Measurements from ENCODE around the gene PRPF38B.

GRCh38 chr1:108750476-108751181 is 58.5 kb downstream of the PRPF38B start:
- no peak for TF ChIP-seq CTCF (IDR thresholded peaks at IDR 0.05; ENCODE audit: insufficient read depth, low read depth, low read length)
- TF ChIP-seq EZH2 (IDR thresholded peaks at IDR 0.05; ENCODE audit: insufficient read depth, low read length): no peak
